ENCODE measurements around the gene PCCA.

GRCh38 chr13:100564444-100565223 is 475.7 kb downstream of the PCCA start:
- TF ChIP-seq CTCF (IDR thresholded peaks at IDR 0.05; ENCODE audit: borderline replicate concordance, extremely low read depth, low read length, poor library complexity, severe bottlenecking) (no peak), EZH2 (IDR thresholded peaks at IDR 0.05; ENCODE audit: borderline replicate concordance, low read depth, low read length, severe bottlenecking) (no peak)

Data from DND-41 (cell line).